CD1c-positive myeloid dendritic cell (primary cell): ENCODE results near the gene CCNL2.
A peak's percentile ranks its signal among the peaks of the same experiment; 100 is the strongest.

Source experiments
- DNase-seq: peaks from one replicate; pipeline ENCODE4 v3.0.0-alpha.2; 2016; ENCODE audit errors: extremely low spot score

CCNL2 gene

GRCh38 chr1:1356796-1357401 lies 42.2 kb downstream of the CCNL2 start:
- DNase-seq, result no peak

DNA sequence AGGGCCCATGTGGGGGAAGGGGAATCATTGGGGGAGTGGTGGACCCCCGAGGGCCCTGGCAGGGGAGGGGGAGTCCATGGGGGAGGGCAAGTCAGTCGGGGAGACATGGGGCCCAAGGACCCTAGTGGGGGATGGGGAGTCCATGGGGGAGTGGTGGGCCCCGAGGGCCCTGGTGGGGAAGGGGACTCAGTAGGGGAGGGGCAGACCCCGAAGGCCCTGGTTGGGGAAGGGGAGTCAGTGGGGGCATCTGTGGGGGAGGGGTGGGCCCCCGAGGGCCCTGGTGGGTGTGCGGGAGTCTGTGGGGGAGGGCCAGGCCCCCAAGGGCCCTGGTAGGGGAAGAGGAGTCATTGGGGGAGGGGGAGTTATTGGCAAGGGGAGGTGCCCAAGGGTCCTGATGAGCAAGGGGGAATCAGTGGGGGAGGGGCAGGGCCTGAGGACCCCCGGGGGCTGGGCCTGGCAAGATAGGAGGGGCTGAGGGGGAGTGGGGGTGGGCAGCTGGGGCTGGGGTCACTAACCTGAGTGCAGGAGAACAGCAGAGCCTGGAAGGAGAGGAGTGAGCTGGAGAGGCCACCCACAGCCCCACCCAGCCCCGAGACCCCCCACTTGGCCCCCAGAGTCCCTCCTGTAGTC lies 42.9 kb downstream of the CCNL2 start:
- no peak for DNase-seq

DNA sequence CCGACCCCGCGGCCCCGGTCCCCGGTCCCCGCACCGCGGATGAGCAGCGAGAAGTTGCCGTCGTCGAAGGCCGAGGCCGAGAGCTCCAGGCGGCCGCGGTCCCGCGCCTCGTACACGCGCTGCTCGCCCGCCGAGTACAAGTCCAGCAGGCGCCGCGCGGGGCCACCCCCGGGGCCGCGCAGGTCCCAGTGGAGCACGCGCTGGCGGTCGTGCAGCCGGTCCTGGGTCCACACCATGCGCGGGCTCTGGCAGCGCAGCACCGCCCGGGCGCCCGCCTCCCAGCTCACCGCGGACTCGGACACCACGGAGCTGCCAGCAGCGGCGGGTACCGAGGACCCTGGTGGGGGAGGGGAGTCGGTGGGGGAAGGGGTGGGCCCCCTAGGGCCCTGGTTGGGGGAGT lies 43.7 kb downstream of the CCNL2 start:
- peak; percentile 60 for DNase-seq

DNA sequence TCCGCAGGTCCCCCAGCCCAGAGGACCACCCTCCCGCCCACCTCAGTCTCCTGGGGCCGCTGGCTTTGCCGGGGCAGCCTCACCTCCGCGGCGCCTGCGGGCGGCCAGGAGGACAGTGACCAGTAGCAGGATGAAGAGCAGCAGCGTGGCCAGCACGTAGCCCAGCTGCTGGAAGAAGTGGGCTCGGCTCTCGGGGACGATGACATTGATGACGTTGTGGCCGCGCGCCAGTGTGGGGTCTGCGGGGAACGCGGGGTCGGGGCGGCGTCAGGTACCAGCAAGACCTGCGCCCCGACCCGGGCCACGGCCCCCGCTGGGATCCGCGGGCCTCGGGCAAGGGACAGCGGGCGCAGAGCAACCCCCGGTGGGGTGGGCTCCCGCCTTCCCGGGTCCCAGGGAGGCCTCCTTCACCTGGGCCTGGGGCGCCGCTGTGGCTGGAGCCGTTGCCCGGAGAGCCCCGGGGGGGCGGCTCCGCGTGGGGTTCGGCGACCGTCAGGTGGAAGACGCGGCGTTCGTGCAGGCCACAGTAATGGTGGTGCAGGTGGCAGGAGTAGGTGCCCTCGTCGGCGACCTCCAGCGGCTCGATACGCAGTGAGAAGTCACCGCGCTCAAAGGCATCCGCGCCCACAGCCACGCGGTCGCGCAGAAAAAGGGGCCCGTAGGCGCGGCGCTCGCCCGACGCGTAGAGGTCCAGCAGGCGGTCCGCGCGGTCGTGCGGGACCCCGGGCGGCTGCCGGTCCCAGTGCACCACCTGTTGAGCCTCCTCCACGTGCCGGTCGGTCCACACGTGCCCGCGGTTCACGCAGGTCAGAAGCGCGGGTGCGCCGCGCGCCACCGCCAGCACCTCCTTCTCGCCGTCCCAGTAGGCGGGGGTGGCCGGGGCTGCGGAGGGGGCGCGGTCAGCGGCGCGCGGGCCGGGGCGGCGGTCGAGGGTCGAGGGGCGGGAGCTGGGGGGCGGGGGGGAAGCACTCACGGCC lies 44.6 kb downstream of the CCNL2 start:
- DNase-seq, result no peak

- no peak for DNase-seq
Observed at GRCh38 chr1:1353389-1354151, 45.6 kb downstream of the CCNL2 start.

GRCh38 chr1:1352786-1353388 lies 46.2 kb downstream of the CCNL2 start:
- DNase-seq, result no peak

DNA sequence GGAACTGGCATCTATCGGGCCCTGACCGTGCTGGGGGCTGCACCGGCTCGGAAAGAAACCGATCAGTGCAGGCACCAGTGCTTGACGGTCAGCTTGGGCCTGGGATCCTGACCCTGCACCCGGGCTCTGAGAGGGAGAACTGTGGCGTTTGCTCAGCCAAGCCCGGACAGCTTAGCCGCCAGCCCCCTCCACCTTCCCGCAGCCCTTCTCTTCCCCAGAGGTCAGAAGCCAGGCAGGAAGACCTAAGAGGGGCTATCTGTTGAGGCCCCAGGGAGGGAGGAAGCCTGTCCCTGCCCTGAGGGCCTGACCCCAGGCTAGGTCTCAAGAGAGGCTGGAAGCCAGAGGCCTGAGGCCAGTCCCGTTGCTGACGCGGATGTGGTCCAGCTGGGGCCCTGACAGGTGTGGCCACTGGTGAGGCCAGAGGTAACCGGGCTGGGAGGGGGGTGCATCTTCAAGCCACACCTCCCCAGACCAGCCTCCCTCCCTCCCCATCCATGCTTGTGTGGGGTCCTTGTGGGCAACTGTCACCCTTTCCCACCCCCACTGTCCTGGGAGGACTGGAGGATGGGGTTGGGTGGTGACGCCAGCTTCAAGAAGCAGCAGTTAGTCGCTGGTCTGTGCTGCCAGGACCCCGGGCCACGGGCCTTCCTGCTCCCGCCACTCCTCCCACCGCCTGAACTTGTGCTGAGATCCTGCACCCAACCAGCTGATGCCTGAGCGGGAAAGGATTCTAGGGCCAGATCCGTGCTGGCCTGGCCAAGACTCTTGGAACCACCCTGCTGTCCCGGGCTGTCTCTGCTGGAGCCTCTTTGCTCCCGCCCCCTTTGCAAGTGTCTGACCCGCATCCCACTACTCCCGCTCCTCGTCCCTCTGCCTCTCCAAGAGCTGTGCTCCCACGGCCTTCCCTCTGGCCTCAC lies 47.4 kb downstream of the CCNL2 start:
- DNase-seq, result no peak

- peak; percentile 86 for DNase-seq
Observed at GRCh38 chr1:1349256-1350012, 49.7 kb downstream of the CCNL2 start, which contains the start of gene DVL1. Gene DVL1 (minus strand): TSS chr1:1349418. CDS start chr1:1349065, 353 bp downstream.

GRCh38 chr1:1348420-1349255 lies 50.5 kb downstream of the CCNL2 start:
- no peak for DNase-seq

DNA sequence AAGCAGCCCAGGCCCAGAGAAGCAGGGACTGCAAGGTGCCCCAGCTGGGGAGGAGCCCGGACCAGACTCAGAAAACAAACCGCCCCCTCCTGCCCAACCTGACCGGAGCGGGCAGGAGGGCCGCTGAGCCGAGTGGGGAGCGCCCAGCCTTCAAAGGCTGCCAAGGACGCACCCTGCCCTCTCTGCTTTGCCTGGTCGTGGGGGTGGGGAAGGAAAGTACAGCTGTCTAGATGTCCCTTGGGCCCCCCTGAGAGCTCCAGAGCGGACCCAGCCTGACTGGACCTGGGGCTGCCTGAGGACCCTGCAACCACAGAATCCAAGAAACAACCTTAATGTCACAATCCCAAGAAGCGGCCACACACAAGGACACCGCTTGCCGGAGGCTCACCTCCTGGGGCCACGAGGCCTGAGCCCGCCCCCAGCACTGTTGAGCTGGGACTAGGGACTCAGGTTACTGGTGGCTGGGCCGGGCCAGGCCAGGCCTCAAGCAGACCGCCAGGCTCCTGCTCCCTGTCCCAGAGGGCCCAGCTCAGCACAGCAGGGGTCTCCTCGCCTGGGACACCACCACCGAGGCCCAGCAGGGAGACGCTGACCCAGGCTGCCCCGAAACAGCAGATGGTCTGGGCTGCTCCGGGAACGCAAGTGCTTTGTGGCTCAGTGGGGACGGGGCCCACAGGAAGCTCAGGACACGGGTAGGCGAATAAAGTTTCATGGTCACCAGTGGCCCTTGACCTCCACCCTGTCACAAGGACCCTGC lies 51.3 kb downstream of the CCNL2 start:
- DNase-seq, result no peak

- DNase-seq, result no peak
Observed at GRCh38 chr1:1347026-1347595, 52.0 kb downstream of the CCNL2 start.

- DNase-seq, result no peak
Observed at GRCh38 chr1:1346501-1346890, 52.6 kb downstream of the CCNL2 start.

- no peak for DNase-seq
Observed at GRCh38 chr1:1345860-1346500, 53.2 kb downstream of the CCNL2 start.

DNA sequence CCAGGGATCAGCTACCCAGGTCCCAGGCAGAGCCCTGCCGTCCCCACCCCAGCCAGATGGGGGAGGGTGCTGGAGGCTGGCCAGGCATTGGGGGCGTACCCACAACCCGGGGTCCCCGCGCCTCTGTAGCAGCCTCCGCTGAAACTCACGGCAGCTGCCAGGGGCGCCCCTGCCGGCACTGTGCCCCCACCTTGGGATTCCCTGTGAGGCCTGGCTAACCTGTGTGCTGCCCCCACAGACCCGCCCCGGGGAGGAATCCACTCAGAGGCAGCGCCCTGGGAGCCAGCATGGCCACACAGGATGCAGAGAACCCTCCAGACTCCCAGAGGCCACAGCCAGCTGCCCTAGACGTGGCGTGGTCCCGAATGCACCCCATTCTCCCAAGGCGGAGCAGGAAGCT lies 53.8 kb downstream of the CCNL2 start:
- no peak for DNase-seq

- DNase-seq, result no peak
Observed at GRCh38 chr1:1344655-1345361, 54.3 kb downstream of the CCNL2 start.

- DNase-seq, result no peak
Observed at GRCh38 chr1:1343811-1344421, 55.2 kb downstream of the CCNL2 start.
